ENCODE results near the gene ISM1. TPM values are rescaled to one million over a fixed set of nuclear protein-coding genes. Genes with fewer than 3 reads are reported as not detected.

ISM1 gene
- total RNA-seq: 1 to 10 TPM; 1.8 to 7.1 (median 4.0) TPM

- Histone ChIP-seq H3K27me3 (peaks cover 0 to 57% (median 14%) of the 10 kb centered on the region in 4 donors), H3K27ac (replicated peaks in 1 of 4) (peak within 1 kb of the TSS; percentile 22 to 51 (median 28)), H3K9me3 (no peaks in the 10 kb centered on the region), H3K4me1 (peaks cover 18 to 33% (median 24%) of the 10 kb centered on the region in 4 donors), H3K4me3 (peak within 1 kb of the TSS; percentile 56 to 66 (median 61)), H3K36me3 (no peaks in the 10 kb centered on the region)
- no peak for DNase-seq (ENCODE audit: extremely low spot score)
- TF ChIP-seq POLR2A (IDR thresholded peaks at IDR 0.05; ENCODE audit: low read depth) (no peak), CTCF (IDR thresholded peaks at IDR 0.05) (no peak), POLR2AphosphoS5 (IDR thresholded peaks at IDR 0.05) (no peak), EP300 (IDR thresholded peaks at IDR 0.05) (no peak)
- WGBS: 0% methylated on average over 2 of the region's 39 CpGs
- intact Hi-C loops (cut with DNase I): no loop called here
Measured at GRCh38 chr20:13220904-13221297, at the start of gene ISM1. Gene ISM1 (plus strand): TSS chr20:13221274. CDS start chr20:13221777, 503 bp downstream.

- TF ChIP-seq CTCF (IDR thresholded peaks at IDR 0.05): no peak
- no peak for TF ChIP-seq POLR2AphosphoS5 (IDR thresholded peaks at IDR 0.05)
- TF ChIP-seq POLR2A (IDR thresholded peaks at IDR 0.05; ENCODE audit: low read depth): no peak
- TF ChIP-seq EP300 (IDR thresholded peaks at IDR 0.05): no peak
- H3K27me3 ChIP-seq: peaks cover 0 to 3% (median 0%) of the 10 kb centered on the region in 4 donors
- 92% methylated on average over 2 of the region's 2 CpGs for WGBS
- peaks cover 0 to 9% (median 3%) of the 10 kb centered on the region in 4 donors for H3K9me3 ChIP-seq
- H3K4me1 ChIP-seq: no peaks in the 10 kb centered on the region
- H3K27ac ChIP-seq (replicated peaks in 1 of 4): no peak overlapping the region
- no peak for DNase-seq (ENCODE audit: extremely low spot score)
- no peak overlapping the region for H3K4me3 ChIP-seq
- intact Hi-C loops (cut with DNase I): no loop called here
- H3K36me3 ChIP-seq: no peaks in the 10 kb centered on the region
Measured at GRCh38 chr20:13173201-13173600, 47.9 kb upstream of the ISM1 start.

GRCh38 chr20:13174402-13174801 is 46.7 kb upstream of the ISM1 start:
- no peak for DNase-seq (ENCODE audit: extremely low spot score)
- TF ChIP-seq CTCF (IDR thresholded peaks at IDR 0.05): no peak
- H3K27ac ChIP-seq (replicated peaks in 1 of 4): no peak overlapping the region
- H3K36me3 ChIP-seq: no peaks in the 10 kb centered on the region
- intact Hi-C loops (cut with DNase I): no loop called here
- H3K4me1 ChIP-seq: no peaks in the 10 kb centered on the region
- peaks cover 0 to 3% (median 0%) of the 10 kb centered on the region in 4 donors for H3K27me3 ChIP-seq
- H3K9me3 ChIP-seq: peaks cover 0 to 9% (median 3%) of the 10 kb centered on the region in 4 donors
- no peak overlapping the region for H3K4me3 ChIP-seq
- 92% methylated on average over 9 of the region's 9 CpGs for WGBS

- no peak for DNase-seq (ENCODE audit: extremely low spot score)
- no peak overlapping the region for H3K27ac ChIP-seq (replicated peaks in 1 of 4)
- no peaks in the 10 kb centered on the region for H3K36me3 ChIP-seq
- intact Hi-C loops (cut with DNase I): no loop called here
- TF ChIP-seq CTCF (IDR thresholded peaks at IDR 0.05): no peak
- TF ChIP-seq POLR2A (IDR thresholded peaks at IDR 0.05; ENCODE audit: low read depth): no peak
- no peak for TF ChIP-seq POLR2AphosphoS5 (IDR thresholded peaks at IDR 0.05)
- TF ChIP-seq EP300 (IDR thresholded peaks at IDR 0.05): no peak
- H3K27me3 ChIP-seq: no peaks in the 10 kb centered on the region
- no peak overlapping the region for H3K4me3 ChIP-seq
- H3K9me3 ChIP-seq: peaks cover 0 to 11% (median 5%) of the 10 kb centered on the region in 4 donors
- H3K4me1 ChIP-seq: no peaks in the 10 kb centered on the region
- WGBS: 75% methylated on average over 7 of the region's 7 CpGs
Measured at GRCh38 chr20:13180986-13181889, 39.8 kb upstream of the ISM1 start.

Data from esophagus muscularis mucosa (tissue), 4 donors.